K562 (cell line): ENCODE measurements around the gene ETNK2. TPM values are rescaled to one million over a fixed set of nuclear protein-coding genes. Genes with fewer than 3 reads are reported as not detected.
A peak's percentile ranks its signal among the peaks of the same experiment; 100 is the strongest.

Experiments
- ATAC-seq: fragments of 200-7000 bp; cut with Tn5 transposase; 3 replicates; pipeline ENCODE4 v1.9.1; 2020; ENCODE audit warnings: moderate library complexity
- BruUV-seq: library from RNA; stranded (reverse); fragments of 400-500 nt; replicated peaks from 2 replicates; lab custom pipeline; 2021; lab: Mats Ljungman, UMichigan
- CTCF ChIA-PET: fragments of 300-600 bp; formaldehyde crosslinking; extraction: SDS; loops from one replicate; lab custom pipeline; 2021; ENCODE audit warnings: low intra/inter-chr PET ratio; lab: Yijun Ruan, JAX
- POLR2A ChIA-PET: fragments of 300-600, 350-650 bp; sonication (Branson Sonifier 250); formaldehyde crosslinking; extraction: SDS; loops from one replicate; lab custom pipeline; 2021; ENCODE audit warnings: antibody characterized with exemption, inconsistent platforms; lab: Yijun Ruan, JAX
- DNase-seq, 4 experiments: peaks; one replicate each; pipeline versions ENCODE4 v3.0.0 to v3.0.0-alpha.2; 2011 to 2018; ENCODE audit warnings: low spot score in 3 of 4, mixed read lengths in 3 of 4; ENCODE audit errors: extremely low read depth in 1 of 4
- FAIRE-seq: peaks from 2 replicates; lab custom pipeline; 2011; peaks lifted over from hg19 to GRCh38; lab: Jason Lieb, UNC
- H2AFZ ChIP-seq: 2 replicates; pipeline ENCODE4 v1.6.0; 2011; ENCODE audit warnings: low read depth, low read length, control low read depth, inconsistent platforms
- H3K27ac ChIP-seq: fragments of 200-600 bp; 3 replicates; pipeline ENCODE4 v1.8.0; 2011; ENCODE audit warnings: low read depth, mild to moderate bottlenecking, control low read depth, inconsistent platforms, low read length, moderate library complexity, mixed read lengths; ENCODE audit errors: extremely low read depth
- H3K27me3 ChIP-seq, 2 experiments: fragments of 300-600 bp in 1 of 2; 2 replicates in 1 of 2; 3 replicates in 1 of 2; pipeline versions ENCODE4 v1.6.0 to v1.8.0; 2011; ENCODE audit warnings: inconsistent platforms in 2 of 2, low read length in 2 of 2, mild to moderate bottlenecking in 1 of 2, mixed read lengths in 1 of 2, moderate library complexity in 1 of 2; ENCODE audit not compliant: control insufficient read depth in 2 of 2, insufficient read depth in 2 of 2
- H3K36me3 ChIP-seq: fragments of 300-600 bp; 3 replicates; pipeline ENCODE4 v1.8.0; 2011; ENCODE audit warnings: mild to moderate bottlenecking, low read length, inconsistent platforms; ENCODE audit not compliant: control insufficient read depth, insufficient read depth
- H3K4me1 ChIP-seq, 2 experiments: fragments of 200-600 bp in 1 of 2; replicated peaks in 1 of 2; 2 replicates in 1 of 2; 3 replicates in 1 of 2; pipeline versions ENCODE4 v1.5.1 to v1.8.0; 2011; ENCODE audit warnings: inconsistent platforms in 2 of 2, low read length in 2 of 2, mild to moderate bottlenecking in 1 of 2, mixed read lengths in 1 of 2, moderate library complexity in 1 of 2; ENCODE audit not compliant: control insufficient read depth in 2 of 2, insufficient read depth in 2 of 2
- H3K4me2 ChIP-seq: 2 replicates; pipeline ENCODE4 v1.6.1; 2011; ENCODE audit warnings: low read length, control low read depth, inconsistent platforms, mixed read lengths; ENCODE audit not compliant: insufficient read depth
- H3K4me3 ChIP-seq: fragments of 200-600 bp; sonication (generic), shearing (Covaris generic); 2 replicates; pipeline ENCODE4 v1.5.1; 2016; ENCODE audit warnings: control low read depth, inconsistent platforms
- H3K79me2 ChIP-seq: fragments of 200-600 bp; 3 replicates; pipeline ENCODE4 v1.8.0; 2011; ENCODE audit warnings: low read length, inconsistent platforms; ENCODE audit not compliant: control insufficient read depth, insufficient read depth
- H3K9ac ChIP-seq, 2 experiments: 2 replicates each; pipeline versions ENCODE4 v1.6.0 to v1.6.1; 2011; ENCODE audit warnings: low read depth in 2 of 2, low read length in 2 of 2, control low read depth in 1 of 2, inconsistent platforms in 1 of 2, mild to moderate bottlenecking in 1 of 2, mixed read lengths in 1 of 2; ENCODE audit not compliant: insufficient read depth in 1 of 2
- H3K9me1 ChIP-seq: one replicate; pipeline ENCODE4 v1.6.0; 2011; ENCODE audit warnings: inconsistent platforms, mild to moderate bottlenecking, low read length, moderate library complexity; ENCODE audit not compliant: control insufficient read depth, insufficient read depth
- H3K9me3 ChIP-seq: replicated peaks from 2 replicates; pipeline ENCODE4 v1.5.1; 2011; ENCODE audit warnings: low read depth, low read length, inconsistent platforms; ENCODE audit not compliant: control insufficient read depth, insufficient read depth
- H4K20me1 ChIP-seq: replicated peaks from 2 replicates; pipeline ENCODE4 v1.6.1; 2011; ENCODE audit warnings: low read length, inconsistent platforms, mixed read lengths; ENCODE audit not compliant: control insufficient read depth, insufficient read depth
- NUFIP1 ChIP-seq: fragments of 450-650 bp; IDR thresholded peaks from 2 replicates; pipeline ENCODE4 v1.6.1; 2018; ENCODE audit not compliant: partially characterized antibody
- REST ChIP-seq, 2 experiments: fragments of 450-650 bp; formaldehyde crosslinking in 1 of 2; IDR thresholded peaks; 2 replicates each; pipeline versions ENCODE4 v1.4.0 to v1.6.1; 2014 to 2020; ENCODE audit warnings: mild to moderate bottlenecking in 2 of 2, borderline replicate concordance in 1 of 2, low read depth in 1 of 2
- TFAP4 ChIP-seq: sonication (generic); formaldehyde crosslinking; IDR thresholded peaks from 2 replicates; pipeline ENCODE4 v1.8.0; 2022; ENCODE audit warnings: missing genetic modification reagents, mild to moderate bottlenecking, moderate library complexity, borderline replicate concordance
- WGBS: fragments of 100-300 bp; shearing (Covaris generic); methylation state at CpG from one replicate; pipeline ENCODE4 v1.1.6; 2016; ENCODE audit warnings: low coverage, mixed read lengths; ENCODE audit not compliant: insufficient coverage; ENCODE audit errors: missing lambda C conversion rate; 5-methylcytosine and 5-hydroxymethylcytosine counted together
- in situ Hi-C: fragments of 300-500 bp; cut with MboI; formaldehyde crosslinking; loops from 4 replicates; pipeline ENCODE4 v1.15.0; 2018; ENCODE audit warnings: inconsistent platforms, mixed read lengths
- intact Hi-C: fragments of 100-400 bp; cut with micrococcal nuclease; formaldehyde crosslinking; loops from 2 replicates; pipeline ENCODE4 v1.14.2; 2022
- polyA plus RNA-seq, 8 experiments: library from polyadenylated mRNA; depleted of rRNA in 4 of 8; stranded (reverse) in 5 of 8; unstranded in 3 of 8; fragments of >200 nt; fragmentation: Nextera tagmentation in 2 of 8; fragmentation: Illumina TruSeq in 1 of 8; extraction: Ambion mirVana in 2 of 8; extraction: Trizol in 1 of 8; gene quantifications; 2 replicates each; pipeline versions ENCODE4 v1.2.1 to v1.2.3, GENCODE V29; 2011 to 2014; ENCODE audit warnings: inconsistent platforms in 1 of 8, missing spikeins in 1 of 8
- total RNA-seq, 7 experiments: library from RNA; depleted of rRNA in 6 of 7; stranded (reverse); fragments of >200 nt in 6 of 7; fragmentation: Illumina TruSeq in 2 of 7; extraction: Trizol in 2 of 7; gene quantifications; 2 replicates each; pipeline versions ENCODE4 v1.2.1 to v1.2.3, GENCODE V29; 2011 to 2021; ENCODE audit warnings: low replicate concordance in 1 of 7

ETNK2 gene
- total and polyA plus RNA-seq, 9 of the 15 experiments (the other 6 are each of a cell fraction or from before 2014, with no cell fraction given), result 0.03 to 0.38 (median 0.13) TPM; not detected in 4

- WGBS, result 14% methylated on average over 6 of the region's 6 CpGs
Measured at GRCh38 chr1:204180133-204180532, 28.3 kb upstream of the ETNK2 start.

More at GRCh38 chr1:204180133-204180532, 28.3 kb upstream of the ETNK2 start:
- ChIA-PET CTCF (no interaction called here), POLR2A (interaction anchor here (1.2 to 1.5 kb wide), 2 partner anchors 17 to 219 kb away, joined by 3 read pairs; no protein-coding TSS in a partner anchor)
- H3K4me1 ChIP-seq, result peaks cover 18 to 27% of the 10 kb centered on the region in 2 experiments; a peak in 4 of 5 replicates
- no peak overlapping the region for H2AFZ ChIP-seq
- H3K27ac ChIP-seq, result no peak overlapping the region
- in situ Hi-C loops, result no loop called here
- no peak overlapping the region for H3K9ac ChIP-seq
- H3K79me2 ChIP-seq, result no peaks in the 10 kb centered on the region
- intact Hi-C loops, result no loop called here
- no peaks in the 10 kb centered on the region for H3K9me3 ChIP-seq
- H3K4me2 ChIP-seq, result no peak overlapping the region
- no peaks in the 10 kb centered on the region for H3K9me1 ChIP-seq
- no TSS peak for BruUV-seq
- ATAC-seq, result no peak
- no peak overlapping the region for H3K4me3 ChIP-seq
- no peak for DNase-seq
- no peak for TF ChIP-seq REST (IDR thresholded peaks at IDR 0.05; ENCODE audit: borderline replicate concordance)
- no peak for TF ChIP-seq REST (CRISPR knock-in tag; IDR thresholded peaks at IDR 0.05; ENCODE audit: low read depth)
- TF ChIP-seq NUFIP1, result no peak
- peak; percentile 28; the same call in 1 of the 2 replicates for TF ChIP-seq TFAP4
- no peaks in the 10 kb centered on the region for H4K20me1 ChIP-seq
- H3K27me3 ChIP-seq, result peaks cover 2 to 16% of the 10 kb centered on the region in 2 experiments; a peak in 3 of 5 replicates
- no peak for FAIRE-seq
- H3K36me3 ChIP-seq, result no peaks in the 10 kb centered on the region
